Thyroid gland (tissue), 4 donors: ENCODE results near the gene SCAMP4.

ENCODE experiments used
- POLR2A ChIP-seq, 2 donors: fragments of 450-650 bp; IDR thresholded peaks; one replicate each; pipeline ENCODE4 v1.6.1; 2017; ENCODE audit warnings: antibody characterized with exemption in 2 of 2, mild to moderate bottlenecking in 2 of 2, moderate library complexity in 1 of 2
- TF ChIP-seq, protein P1 (sequence below), 6 experiments: fragments of 200-600 bp in 3 of 6; fragments of 450-650 bp in 3 of 6; sonication (generic) in 3 of 6; IDR thresholded peaks; one replicate each; pipeline ENCODE4 v1.5.1; 2016 to 2019; ENCODE audit warnings: antibody characterized with exemption in 6 of 6, mild to moderate bottlenecking in 2 of 6, inconsistent platforms in 1 of 6, moderate library complexity in 1 of 6

DNA sequence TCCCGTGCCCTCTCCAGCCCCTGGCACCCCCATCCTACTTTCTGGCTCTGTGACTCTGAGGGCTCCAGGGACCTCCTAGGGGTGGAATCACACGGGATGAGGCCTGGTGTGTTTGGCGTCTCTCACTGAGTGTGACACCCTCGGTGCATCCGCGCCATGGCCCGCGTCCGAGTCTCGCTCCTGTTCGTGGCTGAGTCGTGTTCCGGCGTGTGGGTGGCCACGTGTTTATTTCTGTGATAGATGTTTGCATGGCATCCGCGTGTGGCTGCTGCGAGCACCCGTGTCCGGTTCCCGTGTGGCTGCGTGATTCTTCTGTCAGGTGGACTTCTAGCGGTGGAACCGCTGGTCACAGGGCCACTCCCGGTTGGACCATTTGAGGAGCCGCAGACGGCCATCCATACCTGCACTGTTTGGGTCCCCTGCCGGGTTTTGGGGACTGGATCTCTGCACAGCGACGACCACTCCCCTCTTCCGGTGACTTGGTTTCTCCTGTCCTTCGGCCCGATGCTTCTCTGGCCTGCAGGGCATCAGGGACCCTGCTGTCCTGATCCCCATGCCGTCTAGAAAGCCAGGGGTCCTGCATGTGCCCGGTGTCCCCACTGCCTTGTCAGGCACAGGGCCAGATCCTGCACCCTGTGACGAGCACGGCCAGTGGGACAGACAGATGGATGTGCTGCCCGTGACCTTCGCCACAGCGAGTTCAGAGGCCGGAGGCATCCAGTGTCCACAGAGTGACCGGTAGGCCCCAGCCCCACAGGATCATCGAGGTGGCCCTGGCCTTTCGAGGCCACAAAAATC lies 44.3 kb downstream of the SCAMP4 start:
- TF ChIP-seq, protein P1, sequence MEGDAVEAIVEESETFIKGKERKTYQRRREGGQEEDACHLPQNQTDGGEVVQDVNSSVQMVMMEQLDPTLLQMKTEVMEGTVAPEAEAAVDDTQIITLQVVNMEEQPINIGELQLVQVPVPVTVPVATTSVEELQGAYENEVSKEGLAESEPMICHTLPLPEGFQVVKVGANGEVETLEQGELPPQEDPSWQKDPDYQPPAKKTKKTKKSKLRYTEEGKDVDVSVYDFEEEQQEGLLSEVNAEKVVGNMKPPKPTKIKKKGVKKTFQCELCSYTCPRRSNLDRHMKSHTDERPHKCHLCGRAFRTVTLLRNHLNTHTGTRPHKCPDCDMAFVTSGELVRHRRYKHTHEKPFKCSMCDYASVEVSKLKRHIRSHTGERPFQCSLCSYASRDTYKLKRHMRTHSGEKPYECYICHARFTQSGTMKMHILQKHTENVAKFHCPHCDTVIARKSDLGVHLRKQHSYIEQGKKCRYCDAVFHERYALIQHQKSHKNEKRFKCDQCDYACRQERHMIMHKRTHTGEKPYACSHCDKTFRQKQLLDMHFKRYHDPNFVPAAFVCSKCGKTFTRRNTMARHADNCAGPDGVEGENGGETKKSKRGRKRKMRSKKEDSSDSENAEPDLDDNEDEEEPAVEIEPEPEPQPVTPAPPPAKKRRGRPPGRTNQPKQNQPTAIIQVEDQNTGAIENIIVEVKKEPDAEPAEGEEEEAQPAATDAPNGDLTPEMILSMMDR (IDR thresholded peaks at IDR 0.05) = no peak
- TF ChIP-seq POLR2A (IDR thresholded peaks at IDR 0.05) = no peak
